Measurements from ENCODE around the gene LMF1. TPM values are rescaled to one million over a fixed set of nuclear protein-coding genes. Genes with fewer than 3 reads are reported as not detected.

LMF1 gene
- total and polyA plus RNA-seq, 2 donors (not counting 1 experiment from before 2014, with no cell fraction given), result 36.4 to 63.2 TPM

DNA sequence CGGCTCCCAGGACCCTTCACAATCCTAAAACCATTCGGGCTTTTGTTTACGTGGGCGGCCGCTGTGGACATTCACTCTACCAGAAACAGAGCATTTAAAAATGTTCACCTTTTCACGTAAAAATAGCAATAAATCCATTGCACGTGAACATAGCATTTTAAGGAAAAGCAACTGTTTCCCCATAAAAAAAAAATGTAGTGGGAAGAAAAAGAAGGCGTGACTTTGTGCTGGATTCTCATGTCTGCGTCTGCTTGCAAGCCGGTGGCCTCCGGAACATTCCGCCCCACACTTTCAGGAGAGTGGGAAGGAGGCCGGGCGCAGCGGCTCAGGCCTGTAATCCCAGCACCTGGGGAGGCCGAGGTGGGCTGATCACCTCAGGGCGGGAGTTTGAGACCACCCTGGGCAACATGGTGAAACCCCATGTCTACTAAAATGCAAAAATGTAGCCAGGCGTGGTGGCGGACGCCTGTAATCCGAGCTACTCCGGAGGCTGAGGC, 156.8 kb downstream of the LMF1 start:
- ChIA-PET POLR2A (no interaction called here), CTCF (no interaction called here)
- H2AFZ ChIP-seq (ENCODE audit: insufficient read depth, low read depth, low read length, poor library complexity, severe bottlenecking), result peak overlapping the region; percentile 8
- TF ChIP-seq EZH2 (IDR thresholded peaks at IDR 0.05; ENCODE audit: borderline replicate concordance, insufficient read depth, low read depth, low read length, poor library complexity, severe bottlenecking), result no peak
- TF ChIP-seq, protein P1, sequence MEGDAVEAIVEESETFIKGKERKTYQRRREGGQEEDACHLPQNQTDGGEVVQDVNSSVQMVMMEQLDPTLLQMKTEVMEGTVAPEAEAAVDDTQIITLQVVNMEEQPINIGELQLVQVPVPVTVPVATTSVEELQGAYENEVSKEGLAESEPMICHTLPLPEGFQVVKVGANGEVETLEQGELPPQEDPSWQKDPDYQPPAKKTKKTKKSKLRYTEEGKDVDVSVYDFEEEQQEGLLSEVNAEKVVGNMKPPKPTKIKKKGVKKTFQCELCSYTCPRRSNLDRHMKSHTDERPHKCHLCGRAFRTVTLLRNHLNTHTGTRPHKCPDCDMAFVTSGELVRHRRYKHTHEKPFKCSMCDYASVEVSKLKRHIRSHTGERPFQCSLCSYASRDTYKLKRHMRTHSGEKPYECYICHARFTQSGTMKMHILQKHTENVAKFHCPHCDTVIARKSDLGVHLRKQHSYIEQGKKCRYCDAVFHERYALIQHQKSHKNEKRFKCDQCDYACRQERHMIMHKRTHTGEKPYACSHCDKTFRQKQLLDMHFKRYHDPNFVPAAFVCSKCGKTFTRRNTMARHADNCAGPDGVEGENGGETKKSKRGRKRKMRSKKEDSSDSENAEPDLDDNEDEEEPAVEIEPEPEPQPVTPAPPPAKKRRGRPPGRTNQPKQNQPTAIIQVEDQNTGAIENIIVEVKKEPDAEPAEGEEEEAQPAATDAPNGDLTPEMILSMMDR (IDR thresholded peaks at IDR 0.05), result peak; percentile 10
- Mint-ChIP-seq H3K27ac (no peak overlapping the region), H3K9me3 (ENCODE audit: insufficient read depth) (no peaks in the 10 kb centered on the region), H3K4me1 (peaks cover 3% of the 10 kb centered on the region), H3K27me3 (peaks cover 32% of the 10 kb centered on the region), H3K4me3 (no peak overlapping the region)
- peaks cover 0 to 15% (median 0%) of the 10 kb centered on the region in 3 donors for H3K9me3 ChIP-seq (ENCODE audit: control extremely low read depth in 1 of 3, control insufficient read depth in 2 of 3, insufficient read depth in 1 of 3, low read length in 2 of 3)
- no peak overlapping the region for H3K4me3 ChIP-seq (ENCODE audit: control extremely low read depth in 1 of 5, extremely low read depth in 1 of 5, insufficient read depth in 1 of 5, low read depth in 2 of 5, low read length in 4 of 5)
- DNase-seq (no peak), ATAC-seq (ENCODE audit: low read depth) (no peak)
- peaks cover 0 to 54% (median 10%) of the 10 kb centered on the region in 4 experiments for H3K27me3 ChIP-seq (replicated peaks in 1 of 4; ENCODE audit: control extremely low read depth in 1 of 4, control insufficient read depth in 3 of 4, insufficient read depth in 4 of 4, low read length in 3 of 4)
- H3K79me2 ChIP-seq (ENCODE audit: control insufficient read depth, insufficient read depth, low read length), result peaks cover 11% of the 10 kb centered on the region
- no peak overlapping the region for H3K9ac ChIP-seq (ENCODE audit: low read length)
- H3K36me3 ChIP-seq (replicated peaks in 1 of 2; ENCODE audit: control extremely low read depth in 1 of 2, control insufficient read depth in 1 of 2, extremely low read depth in 1 of 2, insufficient read depth in 2 of 2, low read length in 1 of 2), result no peaks in the 10 kb centered on the region
- H3K4me2 ChIP-seq (replicated peaks; ENCODE audit: low read depth, low read length, poor library complexity, severe bottlenecking), result peak overlapping the region; percentile 55
- H4K20me1 ChIP-seq (ENCODE audit: control insufficient read depth, insufficient read depth, low read length, poor library complexity, severe bottlenecking), result no peaks in the 10 kb centered on the region
- H3K27ac ChIP-seq (ENCODE audit: low read length in 2 of 2), result no peak overlapping the region
- WGBS (ENCODE audit: insufficient coverage), result 70% methylated on average over 15 of the region's 22 CpGs
- peaks cover 3 to 8% of the 10 kb centered on the region in 2 donors for H3K4me1 ChIP-seq (ENCODE audit: control insufficient read depth in 2 of 2, insufficient read depth in 2 of 2, low read length in 2 of 2)
- intact Hi-C loops (cut with micrococcal nuclease), result no loop called here

DNA sequence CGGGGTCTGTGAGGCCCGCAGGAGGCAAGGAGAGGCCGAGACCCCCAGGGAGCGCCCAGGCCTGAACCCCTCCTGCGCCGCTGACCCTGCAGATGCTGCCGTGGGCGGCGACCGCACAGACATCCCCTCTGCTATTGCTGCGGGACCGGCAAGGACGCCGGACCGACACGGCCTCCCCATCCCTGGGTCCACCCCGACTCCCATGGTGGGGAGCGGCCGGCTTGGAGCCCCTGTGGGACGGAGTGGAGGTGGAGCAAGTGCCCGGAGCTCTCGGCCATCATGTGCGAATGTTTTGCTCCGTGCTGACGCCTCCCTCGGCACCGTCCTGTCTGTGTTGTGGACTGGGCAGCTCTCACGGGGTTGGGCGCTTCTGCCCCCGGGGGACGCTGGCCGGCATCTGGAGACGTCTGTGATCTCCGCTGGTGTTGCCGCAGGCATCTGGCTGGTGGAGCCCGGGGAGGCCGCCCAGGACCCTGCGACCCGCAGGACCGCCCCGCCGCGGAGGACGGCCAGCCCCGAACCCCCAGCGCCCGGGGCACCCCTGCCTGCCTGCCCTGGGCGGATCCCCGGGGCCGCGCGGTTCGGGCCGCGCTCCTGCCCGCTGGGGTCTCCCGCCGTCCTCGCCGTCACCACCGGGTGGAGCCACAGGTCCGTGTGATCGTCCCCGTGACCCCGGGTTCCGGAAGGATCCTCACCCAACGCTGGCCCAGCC, 157.4 kb downstream of the LMF1 start:
- no peak overlapping the region for H3K27ac Mint-ChIP-seq
- H3K4me1 Mint-ChIP-seq, result peaks cover 5% of the 10 kb centered on the region
- H3K27ac ChIP-seq (ENCODE audit: low read length in 2 of 2), result no peak overlapping the region
- peak overlapping the region; percentile 8 for H2AFZ ChIP-seq (ENCODE audit: insufficient read depth, low read depth, low read length, poor library complexity, severe bottlenecking)
- 19% methylated on average over 67 of the region's 67 CpGs for WGBS (ENCODE audit: insufficient coverage)
- H4K20me1 ChIP-seq (ENCODE audit: control insufficient read depth, insufficient read depth, low read length, poor library complexity, severe bottlenecking), result no peaks in the 10 kb centered on the region
- ChIA-PET POLR2A (no interaction called here), CTCF (no interaction called here)
- peaks cover 15% of the 10 kb centered on the region for H3K79me2 ChIP-seq (ENCODE audit: control insufficient read depth, insufficient read depth, low read length)
- TF ChIP-seq, protein P1 (IDR thresholded peaks at IDR 0.05), result peak; percentile 51
- no peak for TF ChIP-seq EZH2 (IDR thresholded peaks at IDR 0.05; ENCODE audit: borderline replicate concordance, insufficient read depth, low read depth, low read length, poor library complexity, severe bottlenecking)
- peaks cover 9 to 11% of the 10 kb centered on the region in 2 donors for H3K4me1 ChIP-seq (ENCODE audit: control insufficient read depth in 2 of 2, insufficient read depth in 2 of 2, low read length in 2 of 2)
- no peak overlapping the region for H3K9ac ChIP-seq (ENCODE audit: low read length)
- peaks cover 0 to 49% (median 7%) of the 10 kb centered on the region in 4 experiments for H3K27me3 ChIP-seq (replicated peaks in 1 of 4; ENCODE audit: control extremely low read depth in 1 of 4, control insufficient read depth in 3 of 4, insufficient read depth in 4 of 4, low read length in 3 of 4)
- H3K9me3 ChIP-seq (ENCODE audit: control extremely low read depth in 1 of 3, control insufficient read depth in 2 of 3, insufficient read depth in 1 of 3, low read length in 2 of 3), result peaks cover 0 to 15% (median 0%) of the 10 kb centered on the region in 3 donors
- H3K4me3 Mint-ChIP-seq, result peak overlapping the region; percentile 24
- DNase-seq (peak; percentile 54), ATAC-seq (ENCODE audit: low read depth) (peak; percentile 87)
- H3K4me2 ChIP-seq (replicated peaks; ENCODE audit: low read depth, low read length, poor library complexity, severe bottlenecking), result peak overlapping the region; percentile 55
- peaks cover 32% of the 10 kb centered on the region for H3K27me3 Mint-ChIP-seq
- no peak overlapping the region for H3K4me3 ChIP-seq (ENCODE audit: control extremely low read depth in 1 of 5, extremely low read depth in 1 of 5, insufficient read depth in 1 of 5, low read depth in 2 of 5, low read length in 4 of 5)
- intact Hi-C loops (cut with micrococcal nuclease), result no loop called here
- H3K36me3 ChIP-seq (replicated peaks in 1 of 2; ENCODE audit: control extremely low read depth in 1 of 2, control insufficient read depth in 1 of 2, extremely low read depth in 1 of 2, insufficient read depth in 2 of 2, low read length in 1 of 2), result no peaks in the 10 kb centered on the region
- H3K9me3 Mint-ChIP-seq (ENCODE audit: insufficient read depth), result no peaks in the 10 kb centered on the region

All from B cell (primary cell).